H1 (cell line): ENCODE results near the gene CALD1.

ENCODE experiments used
- RFX5 ChIP-seq: IDR thresholded peaks from 2 replicates; pipeline ENCODE4 v1.6.1; 2011; ENCODE audit warnings: low read depth, low read length, improper control_type of control experiment, borderline replicate concordance
- RXRA ChIP-seq: IDR thresholded peaks from 2 replicates; pipeline ENCODE4 v1.6.1; 2011; ENCODE audit warnings: low read depth, mild to moderate bottlenecking, low read length, moderate library complexity; ENCODE audit not compliant: insufficient read depth
- TF ChIP-seq, protein P1 (sequence below): IDR thresholded peaks from 2 replicates; pipeline ENCODE4 v1.6.1; 2012; ENCODE audit warnings: inconsistent platforms
- TF ChIP-seq, protein P2 (sequence below), 3 experiments: IDR thresholded peaks; 1 replicate in 2 of 3; 2 replicates in 1 of 3; pipeline versions ENCODE4 v1.5.1 to v1.6.1; 2011; ENCODE audit warnings: low read length in 3 of 3, mild to moderate bottlenecking in 3 of 3, inconsistent platforms in 2 of 3, low read depth in 1 of 3, moderate library complexity in 1 of 3; ENCODE audit not compliant: insufficient read depth in 1 of 3; ENCODE audit errors: control extremely low read depth in 1 of 3

DNA sequence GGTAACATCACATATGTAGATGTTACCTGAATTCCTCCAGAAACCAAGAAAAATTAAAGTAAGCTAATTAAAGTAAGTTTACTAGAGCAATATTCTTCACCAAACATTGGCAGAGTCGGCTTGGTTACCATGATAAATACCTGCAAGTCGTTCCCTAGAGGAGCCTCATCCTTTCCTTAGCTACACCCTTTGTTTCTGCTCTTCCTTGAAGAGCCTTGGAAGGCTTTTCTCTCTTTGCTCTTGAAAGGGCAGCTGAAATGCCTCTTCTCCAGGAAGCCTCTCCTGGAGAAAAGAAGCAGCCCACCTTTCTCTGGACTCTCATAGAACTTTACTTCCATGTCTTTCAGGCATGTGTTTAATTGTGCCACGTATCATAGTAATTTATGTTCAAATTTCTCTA, 34.9 kb upstream of the CALD1 start:
- TF ChIP-seq, protein P1, sequence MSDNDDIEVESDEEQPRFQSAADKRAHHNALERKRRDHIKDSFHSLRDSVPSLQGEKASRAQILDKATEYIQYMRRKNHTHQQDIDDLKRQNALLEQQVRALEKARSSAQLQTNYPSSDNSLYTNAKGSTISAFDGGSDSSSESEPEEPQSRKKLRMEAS = no peak
- TF ChIP-seq RFX5 = no peak
- TF ChIP-seq, protein P2, sequence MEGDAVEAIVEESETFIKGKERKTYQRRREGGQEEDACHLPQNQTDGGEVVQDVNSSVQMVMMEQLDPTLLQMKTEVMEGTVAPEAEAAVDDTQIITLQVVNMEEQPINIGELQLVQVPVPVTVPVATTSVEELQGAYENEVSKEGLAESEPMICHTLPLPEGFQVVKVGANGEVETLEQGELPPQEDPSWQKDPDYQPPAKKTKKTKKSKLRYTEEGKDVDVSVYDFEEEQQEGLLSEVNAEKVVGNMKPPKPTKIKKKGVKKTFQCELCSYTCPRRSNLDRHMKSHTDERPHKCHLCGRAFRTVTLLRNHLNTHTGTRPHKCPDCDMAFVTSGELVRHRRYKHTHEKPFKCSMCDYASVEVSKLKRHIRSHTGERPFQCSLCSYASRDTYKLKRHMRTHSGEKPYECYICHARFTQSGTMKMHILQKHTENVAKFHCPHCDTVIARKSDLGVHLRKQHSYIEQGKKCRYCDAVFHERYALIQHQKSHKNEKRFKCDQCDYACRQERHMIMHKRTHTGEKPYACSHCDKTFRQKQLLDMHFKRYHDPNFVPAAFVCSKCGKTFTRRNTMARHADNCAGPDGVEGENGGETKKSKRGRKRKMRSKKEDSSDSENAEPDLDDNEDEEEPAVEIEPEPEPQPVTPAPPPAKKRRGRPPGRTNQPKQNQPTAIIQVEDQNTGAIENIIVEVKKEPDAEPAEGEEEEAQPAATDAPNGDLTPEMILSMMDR (IDR thresholded peaks at IDR 0.05; ENCODE audit: control extremely low read depth in 1 of 3, insufficient read depth in 1 of 3, low read depth in 1 of 3, low read length in 3 of 3) = no peak
- no peak for TF ChIP-seq RXRA
